Type B pancreatic cell (in vitro differentiated cells): ENCODE data around the gene CNTRL. TPM values are rescaled to one million over a fixed set of nuclear protein-coding genes. Genes with fewer than 3 reads are reported as not detected.
A peak's percentile ranks its signal among the peaks of the same experiment; 100 is the strongest.
"Not testable (repeated sequence)": the region's sequence is repeated elsewhere in the genome, so short reads cannot be mapped to it uniquely, and the experiment has no call there.

Experiments
- DNase-seq: peaks from one replicate; pipeline ENCODE4 v3.0.0; 2021; ENCODE audit warnings: mixed read lengths; ENCODE audit not compliant: unreplicated experiment; ENCODE audit errors: extremely low spot score
- H3K27ac Mint-ChIP-seq: 2 replicates; pipeline ENCODE4 v1.8.0; 2021; ENCODE audit warnings: mild to moderate bottlenecking, mixed read lengths
- H3K27me3 Mint-ChIP-seq: 2 replicates; pipeline ENCODE4 v1.8.0; 2021; ENCODE audit warnings: mixed read lengths
- H3K36me3 Mint-ChIP-seq: 2 replicates; pipeline ENCODE4 v1.8.0; 2021; ENCODE audit warnings: mixed read lengths
- H3K4me1 Mint-ChIP-seq: one replicate; pipeline ENCODE4 v1.8.0; 2021; ENCODE audit warnings: mixed read lengths; ENCODE audit not compliant: unreplicated experiment
- H3K4me3 Mint-ChIP-seq: 2 replicates; pipeline ENCODE4 v1.8.0; 2021; ENCODE audit warnings: mild to moderate bottlenecking, mixed read lengths
- H3K9me3 Mint-ChIP-seq: 2 replicates; pipeline ENCODE4 v1.8.0; 2021; ENCODE audit warnings: mixed read lengths
- long read RNA-seq: library from polyadenylated mRNA; unstranded; transcript quantifications from one replicate; pipeline ENCODE4 v2.0.0, GENCODE V29; 2020
- total RNA-seq: library from RNA; stranded (reverse); gene quantifications from 2 replicates; pipeline ENCODE4 v1.2.1, GENCODE V29; 2021; ENCODE audit warnings: low replicate concordance
- TF ChIP-seq, protein P1 (sequence below): fragments of 200-600 bp; sonication (generic); conservative IDR thresholded peaks from 2 replicates; pipeline ENCODE4 v1.5.0; 2021; ENCODE audit warnings: antibody characterized with exemption, mild to moderate bottlenecking

The CNTRL gene, protein sequence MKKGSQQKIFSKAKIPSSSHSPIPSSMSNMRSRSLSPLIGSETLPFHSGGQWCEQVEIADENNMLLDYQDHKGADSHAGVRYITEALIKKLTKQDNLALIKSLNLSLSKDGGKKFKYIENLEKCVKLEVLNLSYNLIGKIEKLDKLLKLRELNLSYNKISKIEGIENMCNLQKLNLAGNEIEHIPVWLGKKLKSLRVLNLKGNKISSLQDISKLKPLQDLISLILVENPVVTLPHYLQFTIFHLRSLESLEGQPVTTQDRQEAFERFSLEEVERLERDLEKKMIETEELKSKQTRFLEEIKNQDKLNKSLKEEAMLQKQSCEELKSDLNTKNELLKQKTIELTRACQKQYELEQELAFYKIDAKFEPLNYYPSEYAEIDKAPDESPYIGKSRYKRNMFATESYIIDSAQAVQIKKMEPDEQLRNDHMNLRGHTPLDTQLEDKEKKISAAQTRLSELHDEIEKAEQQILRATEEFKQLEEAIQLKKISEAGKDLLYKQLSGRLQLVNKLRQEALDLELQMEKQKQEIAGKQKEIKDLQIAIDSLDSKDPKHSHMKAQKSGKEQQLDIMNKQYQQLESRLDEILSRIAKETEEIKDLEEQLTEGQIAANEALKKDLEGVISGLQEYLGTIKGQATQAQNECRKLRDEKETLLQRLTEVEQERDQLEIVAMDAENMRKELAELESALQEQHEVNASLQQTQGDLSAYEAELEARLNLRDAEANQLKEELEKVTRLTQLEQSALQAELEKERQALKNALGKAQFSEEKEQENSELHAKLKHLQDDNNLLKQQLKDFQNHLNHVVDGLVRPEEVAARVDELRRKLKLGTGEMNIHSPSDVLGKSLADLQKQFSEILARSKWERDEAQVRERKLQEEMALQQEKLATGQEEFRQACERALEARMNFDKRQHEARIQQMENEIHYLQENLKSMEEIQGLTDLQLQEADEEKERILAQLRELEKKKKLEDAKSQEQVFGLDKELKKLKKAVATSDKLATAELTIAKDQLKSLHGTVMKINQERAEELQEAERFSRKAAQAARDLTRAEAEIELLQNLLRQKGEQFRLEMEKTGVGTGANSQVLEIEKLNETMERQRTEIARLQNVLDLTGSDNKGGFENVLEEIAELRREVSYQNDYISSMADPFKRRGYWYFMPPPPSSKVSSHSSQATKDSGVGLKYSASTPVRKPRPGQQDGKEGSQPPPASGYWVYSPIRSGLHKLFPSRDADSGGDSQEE (N-terminal part only)
- 10.4 and 20.9 TPM in 2 replicates for total RNA-seq
- long read RNA-seq, partial matches to known transcripts, result 12 of 19 reads
- long read RNA-seq, other reads (novel, unspliced or antisense), result 3 of 19 reads

DNA sequence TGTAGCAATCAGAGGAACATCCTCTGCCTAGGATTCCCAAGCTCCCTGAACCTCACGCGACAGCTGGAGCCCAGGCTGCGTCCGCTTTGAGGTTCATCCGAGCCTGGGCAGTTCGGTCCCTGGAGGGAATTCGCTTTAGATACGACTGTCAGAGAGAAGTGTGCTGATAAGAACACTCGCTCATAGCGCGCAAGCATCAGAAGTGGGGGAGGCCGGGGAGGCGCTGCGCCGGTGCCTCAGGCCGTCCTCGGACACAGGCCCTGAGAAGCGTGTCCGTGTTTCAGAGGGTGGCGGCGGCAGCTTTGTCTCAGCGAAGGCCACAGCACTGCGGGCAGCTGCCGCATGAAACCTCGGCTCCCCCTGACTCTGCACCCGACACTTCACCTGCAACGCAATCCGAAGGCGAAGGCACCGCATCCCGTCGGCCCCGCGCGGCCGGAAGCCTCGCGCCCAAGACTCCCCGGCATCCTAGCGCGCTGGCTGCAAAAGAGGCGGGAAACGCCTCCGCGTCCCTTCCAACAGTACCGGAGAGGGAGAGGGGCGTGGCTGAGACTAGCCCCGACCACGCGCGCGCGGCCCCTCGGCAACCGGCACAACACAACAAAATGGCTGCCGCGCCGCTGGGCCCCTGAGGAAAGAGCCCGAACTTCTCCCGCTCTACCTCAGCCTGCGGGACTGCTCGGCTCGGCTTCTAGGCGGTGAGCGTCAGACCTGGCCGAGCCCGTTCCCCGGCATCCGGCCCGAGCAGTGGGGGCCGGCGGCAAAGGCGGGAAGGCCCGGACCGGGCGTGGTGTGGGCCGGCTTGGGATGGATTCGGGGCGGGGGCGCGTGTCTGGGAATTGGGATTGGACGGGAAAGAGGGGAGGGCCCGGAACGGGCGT, at the start of gene CNTRL:
Gene CNTRL, plus strand, starts transcription at position 586 of the 881 bp plus-strand sequence. CDS start 13,372 bp downstream, outside the sequence.
- H3K36me3 Mint-ChIP-seq, result peaks cover 3% of the 10 kb centered on the region
- H3K27ac Mint-ChIP-seq, result peak within 1 kb of the TSS; percentile 93
- peak within 1 kb of the TSS; percentile 99 for H3K4me3 Mint-ChIP-seq
- peaks cover 12% of the 10 kb centered on the region for H3K4me1 Mint-ChIP-seq
- TF ChIP-seq, protein P1, sequence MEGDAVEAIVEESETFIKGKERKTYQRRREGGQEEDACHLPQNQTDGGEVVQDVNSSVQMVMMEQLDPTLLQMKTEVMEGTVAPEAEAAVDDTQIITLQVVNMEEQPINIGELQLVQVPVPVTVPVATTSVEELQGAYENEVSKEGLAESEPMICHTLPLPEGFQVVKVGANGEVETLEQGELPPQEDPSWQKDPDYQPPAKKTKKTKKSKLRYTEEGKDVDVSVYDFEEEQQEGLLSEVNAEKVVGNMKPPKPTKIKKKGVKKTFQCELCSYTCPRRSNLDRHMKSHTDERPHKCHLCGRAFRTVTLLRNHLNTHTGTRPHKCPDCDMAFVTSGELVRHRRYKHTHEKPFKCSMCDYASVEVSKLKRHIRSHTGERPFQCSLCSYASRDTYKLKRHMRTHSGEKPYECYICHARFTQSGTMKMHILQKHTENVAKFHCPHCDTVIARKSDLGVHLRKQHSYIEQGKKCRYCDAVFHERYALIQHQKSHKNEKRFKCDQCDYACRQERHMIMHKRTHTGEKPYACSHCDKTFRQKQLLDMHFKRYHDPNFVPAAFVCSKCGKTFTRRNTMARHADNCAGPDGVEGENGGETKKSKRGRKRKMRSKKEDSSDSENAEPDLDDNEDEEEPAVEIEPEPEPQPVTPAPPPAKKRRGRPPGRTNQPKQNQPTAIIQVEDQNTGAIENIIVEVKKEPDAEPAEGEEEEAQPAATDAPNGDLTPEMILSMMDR, result peak; percentile 14
- H3K27me3 Mint-ChIP-seq, result peaks cover 17% of the 10 kb centered on the region
- H3K9me3 Mint-ChIP-seq, result no peaks in the 10 kb centered on the region
- DNase-seq, result peak; percentile 93

DNA sequence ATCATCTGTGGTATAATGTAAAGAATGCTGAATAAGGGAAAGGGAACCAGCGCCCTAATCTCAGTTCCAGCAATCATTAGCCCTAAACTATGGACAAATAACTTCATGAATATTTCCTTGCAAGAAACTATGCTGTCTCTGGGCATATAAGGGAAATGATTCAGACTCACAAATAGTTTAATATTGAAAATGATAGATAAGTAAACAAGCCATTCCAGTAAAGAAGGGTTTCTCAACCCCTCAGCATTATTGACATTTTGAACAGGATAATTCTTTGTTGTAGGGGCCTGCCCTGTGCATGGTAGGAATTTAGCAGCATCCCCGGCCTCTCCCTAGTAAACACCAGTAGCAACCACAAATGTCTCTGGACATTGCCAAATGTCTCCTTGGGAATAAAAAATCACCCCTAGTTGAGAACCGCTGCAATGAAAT, 48.5 kb upstream of the CNTRL start:
- Mint-ChIP-seq H3K27ac (no peak overlapping the region), H3K36me3 (peaks cover 6% of the 10 kb centered on the region), H3K9me3 (peaks cover 5% of the 10 kb centered on the region), H3K4me1 (no peaks in the 10 kb centered on the region), H3K27me3 (no peaks in the 10 kb centered on the region), H3K4me3 (no peak overlapping the region)
- TF ChIP-seq, protein P1, result no peak
- no peak for DNase-seq

DNA sequence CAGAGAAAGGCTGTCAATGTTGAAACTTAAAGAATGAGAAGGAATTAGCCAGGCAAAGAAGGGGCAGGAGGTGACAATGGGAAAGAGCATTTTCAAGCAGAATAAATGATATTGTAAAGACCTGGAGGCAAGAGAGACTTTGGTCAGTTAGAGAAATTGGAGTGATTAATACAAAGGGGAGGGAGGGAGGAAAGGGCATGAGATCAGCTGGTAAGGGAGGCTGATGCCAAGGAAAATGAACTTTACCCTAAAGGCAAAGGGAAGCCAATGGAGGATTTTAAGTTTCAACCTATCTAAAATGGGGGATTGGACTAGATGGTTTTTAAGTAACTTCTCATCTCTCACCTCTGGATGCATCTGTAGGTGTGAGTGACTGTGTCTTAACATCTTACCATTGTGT, 48.0 kb upstream of the CNTRL start:
- TF ChIP-seq, protein P1, result no peak
- Mint-ChIP-seq H3K4me1 (no peaks in the 10 kb centered on the region), H3K27me3 (no peaks in the 10 kb centered on the region), H3K36me3 (peaks cover 6% of the 10 kb centered on the region), H3K9me3 (peaks cover 5% of the 10 kb centered on the region), H3K27ac (no peak overlapping the region), H3K4me3 (no peak overlapping the region)
- DNase-seq, result no peak

DNA sequence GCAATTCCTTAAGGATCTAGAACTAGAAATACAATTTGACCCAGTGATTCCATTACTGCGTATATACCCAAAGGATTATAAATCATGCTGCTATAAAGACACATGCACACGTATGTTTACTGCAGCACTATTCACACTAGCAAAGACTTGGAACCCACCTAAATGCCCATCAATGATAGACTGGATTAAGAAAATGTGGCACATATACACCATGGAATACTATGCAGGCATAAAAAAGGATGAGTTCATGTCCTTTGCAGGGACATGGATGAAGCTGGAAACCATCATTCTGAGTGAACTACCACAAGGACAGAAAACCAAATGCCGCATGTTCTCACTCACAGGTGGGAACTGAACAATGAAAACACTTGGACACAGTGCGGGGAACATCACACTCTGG, 46.5 kb upstream of the CNTRL start:
- not testable (repeated sequence) for H3K9me3 Mint-ChIP-seq, H3K36me3 Mint-ChIP-seq, H3K27me3 Mint-ChIP-seq, DNase-seq, H3K4me3 Mint-ChIP-seq, H3K4me1 Mint-ChIP-seq, H3K27ac Mint-ChIP-seq

DNA sequence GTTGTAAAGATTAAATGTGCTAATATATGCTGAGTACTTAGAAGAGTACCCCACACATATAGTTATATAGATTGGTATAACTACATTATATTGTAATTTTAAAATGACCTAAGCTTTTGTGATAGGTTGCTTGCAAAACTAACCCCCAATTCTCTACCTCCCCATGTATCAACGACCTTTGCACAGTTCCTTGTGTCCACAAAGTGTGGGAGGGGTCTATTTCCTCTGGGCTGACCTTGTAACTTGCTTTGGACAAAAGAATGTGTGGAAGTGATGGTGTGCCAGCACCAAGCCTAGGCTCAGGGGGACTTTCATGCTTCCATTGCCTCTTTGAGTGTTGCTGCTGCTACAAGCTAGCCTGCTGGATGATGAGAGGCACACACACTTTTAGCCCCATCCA, 45.3 kb upstream of the CNTRL start:
- TF ChIP-seq, protein P1, result no peak
- no peaks in the 10 kb centered on the region for H3K4me1 Mint-ChIP-seq
- no peak overlapping the region for H3K4me3 Mint-ChIP-seq
- peaks cover 9% of the 10 kb centered on the region for H3K36me3 Mint-ChIP-seq
- no peak for DNase-seq
- H3K27ac Mint-ChIP-seq, result no peak overlapping the region
- no peaks in the 10 kb centered on the region for H3K27me3 Mint-ChIP-seq
- H3K9me3 Mint-ChIP-seq, result peaks cover 5% of the 10 kb centered on the region
